Measurements from ENCODE around the gene VAX1. TPM values are rescaled to one million over a fixed set of nuclear protein-coding genes. Genes with fewer than 3 reads are reported as not detected.
A peak's percentile ranks its signal among the peaks of the same experiment; 100 is the strongest.

Gene VAX1
- total RNA-seq, 1 experiment from 2014 or later = 0.04 TPM

DNA sequence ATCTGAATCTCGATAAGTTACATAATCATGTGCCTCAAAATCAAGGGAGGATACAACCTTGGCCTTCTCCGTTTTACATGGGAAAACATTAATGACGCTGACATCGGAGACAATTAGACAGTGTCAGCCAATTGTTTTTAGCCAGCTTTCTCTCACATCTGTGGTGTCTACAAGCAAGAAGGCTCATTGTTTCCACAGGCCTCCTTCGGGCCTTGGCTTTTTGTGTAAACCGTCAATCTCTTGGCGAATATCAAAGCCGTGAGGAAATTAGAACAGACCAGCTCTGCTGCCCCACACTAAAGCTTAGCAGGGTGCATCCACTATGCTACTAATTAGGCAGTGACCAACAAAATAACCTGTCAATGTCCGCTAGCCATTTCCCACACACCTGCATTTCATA is 43.2 kb downstream of the VAX1 start:
- ATAC-seq (peak; percentile 89), DNase-seq (ENCODE audit: low spot score) (no peak)
- Mint-ChIP-seq H3K27me3 (ENCODE audit: low read depth) (no peaks in the 10 kb centered on the region), H3K27ac (no peak overlapping the region), H3K9me3 (no peaks in the 10 kb centered on the region), H3K36me3 (no peaks in the 10 kb centered on the region), H3K4me1 (peaks cover 39% of the 10 kb centered on the region), H3K4me3 (no peak overlapping the region)
- ChIA-PET CTCF (interaction anchor here (1.0 to 2.8 kb wide), 3 partner anchors 72 to 348 kb away, joined by 3 to 12 read pairs (median 5); no protein-coding TSS in a partner anchor), POLR2A (no interaction called here)
- TF ChIP-seq, protein P1, sequence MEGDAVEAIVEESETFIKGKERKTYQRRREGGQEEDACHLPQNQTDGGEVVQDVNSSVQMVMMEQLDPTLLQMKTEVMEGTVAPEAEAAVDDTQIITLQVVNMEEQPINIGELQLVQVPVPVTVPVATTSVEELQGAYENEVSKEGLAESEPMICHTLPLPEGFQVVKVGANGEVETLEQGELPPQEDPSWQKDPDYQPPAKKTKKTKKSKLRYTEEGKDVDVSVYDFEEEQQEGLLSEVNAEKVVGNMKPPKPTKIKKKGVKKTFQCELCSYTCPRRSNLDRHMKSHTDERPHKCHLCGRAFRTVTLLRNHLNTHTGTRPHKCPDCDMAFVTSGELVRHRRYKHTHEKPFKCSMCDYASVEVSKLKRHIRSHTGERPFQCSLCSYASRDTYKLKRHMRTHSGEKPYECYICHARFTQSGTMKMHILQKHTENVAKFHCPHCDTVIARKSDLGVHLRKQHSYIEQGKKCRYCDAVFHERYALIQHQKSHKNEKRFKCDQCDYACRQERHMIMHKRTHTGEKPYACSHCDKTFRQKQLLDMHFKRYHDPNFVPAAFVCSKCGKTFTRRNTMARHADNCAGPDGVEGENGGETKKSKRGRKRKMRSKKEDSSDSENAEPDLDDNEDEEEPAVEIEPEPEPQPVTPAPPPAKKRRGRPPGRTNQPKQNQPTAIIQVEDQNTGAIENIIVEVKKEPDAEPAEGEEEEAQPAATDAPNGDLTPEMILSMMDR (IDR thresholded peaks at IDR 0.05) = no peak
- TF ChIP-seq SOX15 (CRISPR knock-in tag; IDR thresholded peaks at IDR 0.05) = no peak
- TF ChIP-seq ZNF263 (CRISPR knock-in tag; IDR thresholded peaks at IDR 0.05; ENCODE audit: low read depth) = no peak
- no peak for TF ChIP-seq NFYB (CRISPR knock-in tag; conservative IDR thresholded peaks at IDR 0.05; ENCODE audit: low read depth)
- no peak for TF ChIP-seq RELA (CRISPR knock-in tag; IDR thresholded peaks at IDR 0.05; ENCODE audit: borderline replicate concordance)
- TF ChIP-seq, protein P2, sequence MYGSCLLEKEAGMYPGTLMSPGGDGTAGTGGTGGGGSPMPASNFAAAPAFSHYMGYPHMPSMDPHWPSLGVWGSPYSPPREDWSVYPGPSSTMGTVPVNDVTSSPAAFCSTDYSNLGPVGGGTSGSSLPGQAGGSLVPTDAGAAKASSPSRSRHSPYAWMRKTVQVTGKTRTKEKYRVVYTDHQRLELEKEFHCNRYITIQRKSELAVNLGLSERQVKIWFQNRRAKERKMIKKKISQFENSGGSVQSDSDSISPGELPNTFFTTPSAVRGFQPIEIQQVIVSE (CRISPR knock-in tag; IDR thresholded peaks at IDR 0.05; ENCODE audit: borderline replicate concordance) = no peak
- TF ChIP-seq, protein P3, sequence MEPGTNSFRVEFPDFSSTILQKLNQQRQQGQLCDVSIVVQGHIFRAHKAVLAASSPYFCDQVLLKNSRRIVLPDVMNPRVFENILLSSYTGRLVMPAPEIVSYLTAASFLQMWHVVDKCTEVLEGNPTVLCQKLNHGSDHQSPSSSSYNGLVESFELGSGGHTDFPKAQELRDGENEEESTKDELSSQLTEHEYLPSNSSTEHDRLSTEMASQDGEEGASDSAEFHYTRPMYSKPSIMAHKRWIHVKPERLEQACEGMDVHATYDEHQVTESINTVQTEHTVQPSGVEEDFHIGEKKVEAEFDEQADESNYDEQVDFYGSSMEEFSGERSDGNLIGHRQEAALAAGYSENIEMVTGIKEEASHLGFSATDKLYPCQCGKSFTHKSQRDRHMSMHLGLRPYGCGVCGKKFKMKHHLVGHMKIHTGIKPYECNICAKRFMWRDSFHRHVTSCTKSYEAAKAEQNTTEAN (CRISPR knock-in tag; IDR thresholded peaks at IDR 0.05) = no peak
- no peak for TF ChIP-seq AFF4 (CRISPR knock-in tag; IDR thresholded peaks at IDR 0.05; ENCODE audit: borderline replicate concordance)
- TF ChIP-seq SP1 (CRISPR knock-in tag; conservative IDR thresholded peaks at IDR 0.05) = no peak
- no peak for TF ChIP-seq NFATC4 (CRISPR knock-in tag; IDR thresholded peaks at IDR 0.05)
- no peak for TF ChIP-seq ZNF671 (CRISPR knock-in tag; IDR thresholded peaks at IDR 0.05)
- no peak for TF ChIP-seq ZNF512 (CRISPR knock-in tag; IDR thresholded peaks at IDR 0.05; ENCODE audit: borderline replicate concordance)
- TF ChIP-seq OVOL2 (CRISPR knock-in tag; IDR thresholded peaks at IDR 0.05; ENCODE audit: borderline replicate concordance) = no peak
- TF ChIP-seq RORB (CRISPR knock-in tag; IDR thresholded peaks at IDR 0.05) = no peak
- no peak for TF ChIP-seq USF2 (CRISPR knock-in tag; IDR thresholded peaks at IDR 0.05)
- TF ChIP-seq, protein P4, sequence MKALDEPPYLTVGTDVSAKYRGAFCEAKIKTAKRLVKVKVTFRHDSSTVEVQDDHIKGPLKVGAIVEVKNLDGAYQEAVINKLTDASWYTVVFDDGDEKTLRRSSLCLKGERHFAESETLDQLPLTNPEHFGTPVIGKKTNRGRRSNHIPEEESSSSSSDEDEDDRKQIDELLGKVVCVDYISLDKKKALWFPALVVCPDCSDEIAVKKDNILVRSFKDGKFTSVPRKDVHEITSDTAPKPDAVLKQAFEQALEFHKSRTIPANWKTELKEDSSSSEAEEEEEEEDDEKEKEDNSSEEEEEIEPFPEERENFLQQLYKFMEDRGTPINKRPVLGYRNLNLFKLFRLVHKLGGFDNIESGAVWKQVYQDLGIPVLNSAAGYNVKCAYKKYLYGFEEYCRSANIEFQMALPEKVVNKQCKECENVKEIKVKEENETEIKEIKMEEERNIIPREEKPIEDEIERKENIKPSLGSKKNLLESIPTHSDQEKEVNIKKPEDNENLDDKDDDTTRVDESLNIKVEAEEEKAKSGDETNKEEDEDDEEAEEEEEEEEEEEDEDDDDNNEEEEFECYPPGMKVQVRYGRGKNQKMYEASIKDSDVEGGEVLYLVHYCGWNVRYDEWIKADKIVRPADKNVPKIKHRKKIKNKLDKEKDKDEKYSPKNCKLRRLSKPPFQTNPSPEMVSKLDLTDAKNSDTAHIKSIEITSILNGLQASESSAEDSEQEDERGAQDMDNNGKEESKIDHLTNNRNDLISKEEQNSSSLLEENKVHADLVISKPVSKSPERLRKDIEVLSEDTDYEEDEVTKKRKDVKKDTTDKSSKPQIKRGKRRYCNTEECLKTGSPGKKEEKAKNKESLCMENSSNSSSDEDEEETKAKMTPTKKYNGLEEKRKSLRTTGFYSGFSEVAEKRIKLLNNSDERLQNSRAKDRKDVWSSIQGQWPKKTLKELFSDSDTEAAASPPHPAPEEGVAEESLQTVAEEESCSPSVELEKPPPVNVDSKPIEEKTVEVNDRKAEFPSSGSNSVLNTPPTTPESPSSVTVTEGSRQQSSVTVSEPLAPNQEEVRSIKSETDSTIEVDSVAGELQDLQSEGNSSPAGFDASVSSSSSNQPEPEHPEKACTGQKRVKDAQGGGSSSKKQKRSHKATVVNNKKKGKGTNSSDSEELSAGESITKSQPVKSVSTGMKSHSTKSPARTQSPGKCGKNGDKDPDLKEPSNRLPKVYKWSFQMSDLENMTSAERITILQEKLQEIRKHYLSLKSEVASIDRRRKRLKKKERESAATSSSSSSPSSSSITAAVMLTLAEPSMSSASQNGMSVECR (CRISPR knock-in tag; IDR thresholded peaks at IDR 0.05; ENCODE audit: borderline replicate concordance) = no peak
- TF ChIP-seq ATF6 (CRISPR knock-in tag; IDR thresholded peaks at IDR 0.05) = no peak
- TF ChIP-seq ATF1 (CRISPR knock-in tag; IDR thresholded peaks at IDR 0.05) = no peak
- TF ChIP-seq ZNF425 (CRISPR knock-in tag; conservative IDR thresholded peaks at IDR 0.05) = no peak

All from WTC11 (cell line).